Activated naive CD4-positive, alpha-beta T cell treated with anti-CD3 and anti-CD28 coated beads, Interleukin-2, amount 50 U/mL, for 24 hours (primary cell): ENCODE measurements around the gene DNM3.
"Not testable (repeated sequence)": the region's sequence is repeated elsewhere in the genome, so short reads cannot be mapped to it uniquely, and the experiment has no call there.

Experiments used
- H3K27ac Mint-ChIP-seq: one replicate; pipeline ENCODE4 v1.8.0; 2021; ENCODE audit warnings: mild to moderate bottlenecking, mixed read lengths
- H3K27me3 Mint-ChIP-seq: one replicate; pipeline ENCODE4 v1.8.0; 2021; ENCODE audit warnings: mixed read lengths
- H3K36me3 Mint-ChIP-seq: one replicate; pipeline ENCODE4 v1.8.0; 2021; ENCODE audit warnings: mixed read lengths
- H3K4me1 Mint-ChIP-seq: one replicate; pipeline ENCODE4 v1.8.0; 2021; ENCODE audit warnings: mixed read lengths
- H3K4me3 Mint-ChIP-seq: one replicate; pipeline ENCODE4 v1.8.0; 2021; ENCODE audit warnings: mild to moderate bottlenecking, mixed read lengths
- H3K9me3 Mint-ChIP-seq: one replicate; pipeline ENCODE4 v1.8.0; 2021; ENCODE audit warnings: mixed read lengths

DNM3 gene

GRCh38 chr1:172279939-172280636 is 438.8 kb downstream of the DNM3 start:
- Mint-ChIP-seq H3K36me3 (peaks cover 3% of the 10 kb centered on the region), H3K4me3 (no peak overlapping the region), H3K9me3 (no peaks in the 10 kb centered on the region), H3K4me1 (no peaks in the 10 kb centered on the region), H3K27ac (no peak overlapping the region), H3K27me3 (no peaks in the 10 kb centered on the region)

DNA sequence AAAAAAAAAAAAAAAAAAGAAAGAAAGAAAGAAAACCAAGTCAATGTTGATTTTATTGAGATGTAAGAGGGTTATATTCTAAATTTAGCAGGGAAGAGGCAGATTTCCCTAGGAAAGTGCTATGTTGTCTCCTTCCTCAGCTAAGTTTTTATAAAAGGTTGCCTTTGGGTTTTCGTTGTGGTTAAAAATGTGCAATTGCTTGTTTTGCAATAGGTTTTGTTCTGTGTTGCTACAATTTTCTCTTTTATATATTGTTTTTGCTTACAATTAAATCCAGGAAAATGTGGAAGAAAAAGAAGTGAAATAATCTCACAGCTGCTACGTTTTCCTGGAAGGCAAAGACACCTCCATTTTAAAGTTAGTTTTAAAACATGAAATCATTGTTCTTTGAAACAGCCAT is 442.5 kb downstream of the DNM3 start:
- no peak overlapping the region for H3K4me3 Mint-ChIP-seq
- no peaks in the 10 kb centered on the region for H3K4me1 Mint-ChIP-seq
- H3K27me3 Mint-ChIP-seq: no peaks in the 10 kb centered on the region
- H3K9me3 Mint-ChIP-seq: no peaks in the 10 kb centered on the region
- H3K36me3 Mint-ChIP-seq: peaks cover 3% of the 10 kb centered on the region
- H3K27ac Mint-ChIP-seq: no peak overlapping the region

- Mint-ChIP-seq H3K36me3 (no peaks in the 10 kb centered on the region), H3K27me3 (no peaks in the 10 kb centered on the region), H3K27ac (no peak overlapping the region), H3K4me3 (no peak overlapping the region), H3K4me1 (no peaks in the 10 kb centered on the region), H3K9me3 (no peaks in the 10 kb centered on the region)
These were observed 445.4 kb downstream of the DNM3 start for GRCh38 chr1:172286629-172287076.

GRCh38 chr1:172287208-172287607 is 445.9 kb downstream of the DNM3 start:
- no peak overlapping the region for H3K4me3 Mint-ChIP-seq
- H3K27ac Mint-ChIP-seq: no peak overlapping the region
- no peaks in the 10 kb centered on the region for H3K9me3 Mint-ChIP-seq
- H3K36me3 Mint-ChIP-seq: no peaks in the 10 kb centered on the region
- H3K4me1 Mint-ChIP-seq: no peaks in the 10 kb centered on the region
- H3K27me3 Mint-ChIP-seq: no peaks in the 10 kb centered on the region

- H3K36me3 Mint-ChIP-seq: no peaks in the 10 kb centered on the region
- H3K27me3 Mint-ChIP-seq: no peaks in the 10 kb centered on the region
- no peak overlapping the region for H3K4me3 Mint-ChIP-seq
- H3K27ac Mint-ChIP-seq: no peak overlapping the region
- H3K9me3 Mint-ChIP-seq: no peaks in the 10 kb centered on the region
- H3K4me1 Mint-ChIP-seq: no peaks in the 10 kb centered on the region
These were observed 447.3 kb downstream of the DNM3 start for GRCh38 chr1:172288581-172288980.

DNA sequence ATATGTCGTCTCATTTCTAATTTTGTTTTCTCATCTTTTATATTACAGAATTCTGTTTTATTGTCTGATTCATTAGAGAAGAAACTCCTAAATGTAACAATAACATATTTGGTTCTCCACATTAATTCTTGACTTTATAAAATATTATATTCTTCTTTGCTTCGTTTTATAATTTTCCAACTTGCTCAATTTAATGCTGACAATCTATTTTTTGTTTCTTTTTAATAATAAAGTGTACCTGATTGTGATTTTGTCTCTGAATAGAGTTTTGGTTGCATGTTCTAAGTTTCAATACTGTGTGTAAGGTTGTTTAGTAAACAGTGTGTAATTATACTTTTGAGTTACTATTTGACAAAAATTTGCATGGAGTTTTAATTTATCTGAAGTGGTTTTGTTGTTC is 448.1 kb downstream of the DNM3 start:
- Mint-ChIP-seq H3K27ac (no peak overlapping the region), H3K4me3 (no peak overlapping the region), H3K27me3 (no peaks in the 10 kb centered on the region), H3K9me3 (no peaks in the 10 kb centered on the region), H3K36me3 (no peaks in the 10 kb centered on the region), H3K4me1 (no peaks in the 10 kb centered on the region)

GRCh38 chr1:172292840-172293239 is 451.5 kb downstream of the DNM3 start:
- Mint-ChIP-seq H3K27me3 (no peaks in the 10 kb centered on the region), H3K4me1 (no peaks in the 10 kb centered on the region), H3K4me3 (no peak overlapping the region), H3K36me3 (no peaks in the 10 kb centered on the region), H3K27ac (no peak overlapping the region), H3K9me3 (no peaks in the 10 kb centered on the region)

DNA sequence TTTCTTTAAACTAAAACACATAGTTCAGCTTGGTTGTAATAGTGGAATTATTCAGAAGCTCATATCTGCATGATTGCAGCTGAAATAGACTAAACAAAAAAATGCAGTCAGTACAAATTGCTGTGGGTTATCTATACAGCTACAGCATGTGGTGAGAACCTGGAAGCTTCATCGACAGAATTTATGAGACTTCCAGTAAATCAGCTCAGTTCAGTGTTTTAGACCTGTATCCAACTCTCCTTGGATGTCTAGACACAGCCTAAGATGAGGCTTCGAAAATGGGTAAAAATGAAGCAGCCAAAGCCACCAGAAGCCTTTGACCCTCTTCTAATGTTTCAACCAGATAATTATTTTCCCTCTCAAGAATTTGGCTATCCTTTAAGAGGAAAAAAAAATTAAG is 452.1 kb downstream of the DNM3 start:
- no peaks in the 10 kb centered on the region for H3K9me3 Mint-ChIP-seq
- H3K4me3 Mint-ChIP-seq: no peak overlapping the region
- no peak overlapping the region for H3K27ac Mint-ChIP-seq
- no peaks in the 10 kb centered on the region for H3K27me3 Mint-ChIP-seq
- H3K36me3 Mint-ChIP-seq: no peaks in the 10 kb centered on the region
- no peaks in the 10 kb centered on the region for H3K4me1 Mint-ChIP-seq

- Mint-ChIP-seq H3K36me3 (no peaks in the 10 kb centered on the region), H3K27ac (no peak overlapping the region), H3K27me3 (no peaks in the 10 kb centered on the region), H3K4me3 (no peak overlapping the region), H3K4me1 (no peaks in the 10 kb centered on the region), H3K9me3 (no peaks in the 10 kb centered on the region)
These were observed 456.8 kb downstream of the DNM3 start for GRCh38 chr1:172298141-172298540.

- Mint-ChIP-seq H3K4me1 (no peaks in the 10 kb centered on the region), H3K36me3 (no peaks in the 10 kb centered on the region), H3K27ac (no peak overlapping the region), H3K4me3 (no peak overlapping the region), H3K27me3 (no peaks in the 10 kb centered on the region), H3K9me3 (no peaks in the 10 kb centered on the region)
These were observed 457.6 kb downstream of the DNM3 start for GRCh38 chr1:172298911-172299310.

GRCh38 chr1:172299515-172299914 is 458.2 kb downstream of the DNM3 start:
- Mint-ChIP-seq H3K36me3 (no peaks in the 10 kb centered on the region), H3K4me3 (no peak overlapping the region), H3K27ac (no peak overlapping the region)

GRCh38 chr1:172307508-172307907 is 466.2 kb downstream of the DNM3 start:
- H3K4me1 Mint-ChIP-seq, H3K4me3 Mint-ChIP-seq, H3K27ac Mint-ChIP-seq, H3K27me3 Mint-ChIP-seq, H3K9me3 Mint-ChIP-seq, H3K36me3 Mint-ChIP-seq: not testable (repeated sequence)

More at GRCh38 chr1:172299515-172299914, 458.2 kb downstream of the DNM3 start:
- Mint-ChIP-seq H3K9me3 (no peaks in the 10 kb centered on the region), H3K4me1 (no peaks in the 10 kb centered on the region), H3K27me3 (no peaks in the 10 kb centered on the region)

GRCh38 chr1:172308142-172308541 is 466.8 kb downstream of the DNM3 start:
- Mint-ChIP-seq H3K4me1 (peaks cover 4% of the 10 kb centered on the region), H3K4me3 (no peak overlapping the region), H3K36me3 (no peaks in the 10 kb centered on the region), H3K9me3 (no peaks in the 10 kb centered on the region), H3K27ac (no peak overlapping the region), H3K27me3 (no peaks in the 10 kb centered on the region)

DNA sequence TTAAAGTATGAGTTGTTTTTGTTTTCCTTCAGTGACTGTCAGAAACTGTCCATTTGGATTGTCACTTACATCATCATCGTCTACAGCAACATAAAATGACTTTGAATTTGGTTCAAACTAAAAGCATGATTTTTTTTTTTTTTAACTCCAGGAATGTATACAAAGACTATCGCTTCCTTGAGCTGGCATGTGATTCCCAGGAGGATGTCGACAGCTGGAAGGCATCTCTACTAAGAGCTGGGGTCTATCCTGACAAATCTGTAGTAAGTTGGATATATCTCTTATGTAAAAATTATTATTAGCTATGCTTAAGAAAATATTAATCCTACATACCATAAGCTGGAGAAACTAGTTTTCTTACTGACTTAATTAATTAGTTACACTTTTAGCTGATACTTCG is 467.3 kb downstream of the DNM3 start:
- Mint-ChIP-seq H3K27me3 (no peaks in the 10 kb centered on the region), H3K9me3 (no peaks in the 10 kb centered on the region), H3K36me3 (no peaks in the 10 kb centered on the region), H3K27ac (no peak overlapping the region), H3K4me1 (peaks cover 4% of the 10 kb centered on the region), H3K4me3 (no peak overlapping the region)

DNA sequence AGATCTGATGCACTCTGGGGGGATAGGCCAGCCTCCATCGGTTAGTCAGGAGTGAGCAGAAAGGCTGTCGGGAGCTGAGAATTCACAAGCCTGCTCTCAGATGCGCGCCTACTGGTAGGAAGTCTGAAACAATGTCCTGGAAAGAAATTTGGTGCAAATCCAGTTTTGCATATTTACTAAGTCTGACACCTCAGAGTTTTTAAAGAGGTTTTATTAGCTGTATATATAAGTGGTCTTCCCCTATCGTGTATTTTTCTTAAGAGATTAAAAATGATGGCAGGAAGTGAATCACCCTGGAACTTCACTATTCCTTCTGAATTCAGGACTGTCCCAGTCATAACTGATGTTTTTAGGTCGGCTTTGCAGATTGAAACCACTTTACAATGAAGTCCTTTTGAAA is 479.4 kb downstream of the DNM3 start:
- H3K4me1 Mint-ChIP-seq: no peaks in the 10 kb centered on the region
- no peaks in the 10 kb centered on the region for H3K27me3 Mint-ChIP-seq
- no peaks in the 10 kb centered on the region for H3K9me3 Mint-ChIP-seq
- H3K27ac Mint-ChIP-seq: no peak overlapping the region
- no peak overlapping the region for H3K4me3 Mint-ChIP-seq
- no peaks in the 10 kb centered on the region for H3K36me3 Mint-ChIP-seq

GRCh38 chr1:172321451-172321850 is 480.2 kb downstream of the DNM3 start:
- no peaks in the 10 kb centered on the region for H3K27me3 Mint-ChIP-seq
- H3K4me3 Mint-ChIP-seq: no peak overlapping the region
- H3K27ac Mint-ChIP-seq: no peak overlapping the region
- H3K36me3 Mint-ChIP-seq: no peaks in the 10 kb centered on the region
- no peaks in the 10 kb centered on the region for H3K4me1 Mint-ChIP-seq
- H3K9me3 Mint-ChIP-seq: no peaks in the 10 kb centered on the region
